ENCODE data around the gene MTSS2.

MTSS2 gene

GRCh38 chr16:70697594-70698170 is 11.8 kb upstream of the MTSS2 start:
- no peak overlapping the region for H3K27ac Mint-ChIP-seq
- H3K27me3 Mint-ChIP-seq = no peaks in the 10 kb centered on the region
- H3K4me3 Mint-ChIP-seq = no peak overlapping the region
- no peaks in the 10 kb centered on the region for H3K9me3 Mint-ChIP-seq (ENCODE audit: low read depth)
- H3K36me3 Mint-ChIP-seq = peaks cover 2% of the 10 kb centered on the region
- peaks cover 35% of the 10 kb centered on the region for H3K4me1 Mint-ChIP-seq (ENCODE audit: low read depth)

- H3K4me1 Mint-ChIP-seq (ENCODE audit: low read depth) = peaks cover 35% of the 10 kb centered on the region
- peak overlapping the region; percentile 58 for H3K4me3 Mint-ChIP-seq
- no peaks in the 10 kb centered on the region for H3K9me3 Mint-ChIP-seq (ENCODE audit: low read depth)
- no peaks in the 10 kb centered on the region for H3K27me3 Mint-ChIP-seq
- peaks cover 2% of the 10 kb centered on the region for H3K36me3 Mint-ChIP-seq
- peak overlapping the region; percentile 88 for H3K27ac Mint-ChIP-seq
These were observed 11.2 kb upstream of the MTSS2 start for GRCh38 chr16:70696952-70697593.

GRCh38 chr16:70696355-70696754 is 10.5 kb upstream of the MTSS2 start:
- Mint-ChIP-seq H3K36me3 (peaks cover 2% of the 10 kb centered on the region), H3K27me3 (no peaks in the 10 kb centered on the region), H3K9me3 (ENCODE audit: low read depth) (no peaks in the 10 kb centered on the region), H3K4me1 (ENCODE audit: low read depth) (peaks cover 35% of the 10 kb centered on the region), H3K4me3 (peak overlapping the region; percentile 20), H3K27ac (peak overlapping the region; percentile 88)

- Mint-ChIP-seq H3K4me3 (peak overlapping the region; percentile 22), H3K9me3 (ENCODE audit: low read depth) (no peaks in the 10 kb centered on the region), H3K27ac (peak overlapping the region; percentile 88), H3K27me3 (no peaks in the 10 kb centered on the region), H3K4me1 (ENCODE audit: low read depth) (peaks cover 35% of the 10 kb centered on the region), H3K36me3 (peaks cover 2% of the 10 kb centered on the region)
These were observed 9.6 kb upstream of the MTSS2 start for GRCh38 chr16:70695331-70696070.

GRCh38 chr16:70694868-70695218 is 9.0 kb upstream of the MTSS2 start:
- peaks cover 35% of the 10 kb centered on the region for H3K4me1 Mint-ChIP-seq (ENCODE audit: low read depth)
- no peaks in the 10 kb centered on the region for H3K27me3 Mint-ChIP-seq
- no peak overlapping the region for H3K27ac Mint-ChIP-seq
- no peak overlapping the region for H3K4me3 Mint-ChIP-seq
- peaks cover 2% of the 10 kb centered on the region for H3K36me3 Mint-ChIP-seq
- no peaks in the 10 kb centered on the region for H3K9me3 Mint-ChIP-seq (ENCODE audit: low read depth)

- H3K27me3 Mint-ChIP-seq = no peaks in the 10 kb centered on the region
- H3K36me3 Mint-ChIP-seq = peaks cover 2% of the 10 kb centered on the region
- no peak overlapping the region for H3K4me3 Mint-ChIP-seq
- no peaks in the 10 kb centered on the region for H3K9me3 Mint-ChIP-seq (ENCODE audit: low read depth)
- H3K4me1 Mint-ChIP-seq (ENCODE audit: low read depth) = peaks cover 34% of the 10 kb centered on the region
- H3K27ac Mint-ChIP-seq = no peak overlapping the region
These were observed 8.4 kb upstream of the MTSS2 start for GRCh38 chr16:70694088-70694867.

- H3K27ac Mint-ChIP-seq = no peak overlapping the region
- H3K4me1 Mint-ChIP-seq (ENCODE audit: low read depth) = peaks cover 28% of the 10 kb centered on the region
These were observed 7.2 kb upstream of the MTSS2 start for GRCh38 chr16:70692873-70693671.

GRCh38 chr16:70692130-70692872 is 6.4 kb upstream of the MTSS2 start:
- peaks cover 23% of the 10 kb centered on the region for H3K4me1 Mint-ChIP-seq (ENCODE audit: low read depth)
- no peaks in the 10 kb centered on the region for H3K36me3 Mint-ChIP-seq
- H3K4me3 Mint-ChIP-seq = no peak overlapping the region
- H3K27ac Mint-ChIP-seq = no peak overlapping the region
- no peaks in the 10 kb centered on the region for H3K9me3 Mint-ChIP-seq (ENCODE audit: low read depth)
- no peaks in the 10 kb centered on the region for H3K27me3 Mint-ChIP-seq

More at GRCh38 chr16:70692873-70693671, 7.2 kb upstream of the MTSS2 start:
- Mint-ChIP-seq H3K36me3 (no peaks in the 10 kb centered on the region), H3K27me3 (no peaks in the 10 kb centered on the region), H3K9me3 (ENCODE audit: low read depth) (no peaks in the 10 kb centered on the region), H3K4me3 (no peak overlapping the region)

GRCh38 chr16:70691223-70692129 is 5.6 kb upstream of the MTSS2 start:
- no peak overlapping the region for H3K27ac Mint-ChIP-seq
- no peak overlapping the region for H3K4me3 Mint-ChIP-seq
- no peaks in the 10 kb centered on the region for H3K9me3 Mint-ChIP-seq (ENCODE audit: low read depth)
- no peaks in the 10 kb centered on the region for H3K36me3 Mint-ChIP-seq
- H3K4me1 Mint-ChIP-seq (ENCODE audit: low read depth) = peaks cover 15% of the 10 kb centered on the region
- no peaks in the 10 kb centered on the region for H3K27me3 Mint-ChIP-seq

GRCh38 chr16:70689970-70690891 is 4.4 kb upstream of the MTSS2 start:
- Mint-ChIP-seq H3K4me1 (ENCODE audit: low read depth) (peaks cover 3% of the 10 kb centered on the region), H3K36me3 (no peaks in the 10 kb centered on the region), H3K9me3 (ENCODE audit: low read depth) (no peaks in the 10 kb centered on the region), H3K27me3 (no peaks in the 10 kb centered on the region), H3K27ac (no peak overlapping the region), H3K4me3 (no peak overlapping the region)

- no peak overlapping the region for H3K27ac Mint-ChIP-seq
- no peaks in the 10 kb centered on the region for H3K36me3 Mint-ChIP-seq
- no peaks in the 10 kb centered on the region for H3K9me3 Mint-ChIP-seq (ENCODE audit: low read depth)
- H3K27me3 Mint-ChIP-seq = no peaks in the 10 kb centered on the region
- peaks cover 2% of the 10 kb centered on the region for H3K4me1 Mint-ChIP-seq (ENCODE audit: low read depth)
- no peak overlapping the region for H3K4me3 Mint-ChIP-seq
These were observed 3.4 kb upstream of the MTSS2 start for GRCh38 chr16:70689035-70689969.
